Measurements from ENCODE around the gene PON2. TPM values are rescaled to one million over a fixed set of nuclear protein-coding genes. Genes with fewer than 3 reads are reported as not detected.
A peak's percentile ranks its signal among the peaks of the same experiment; 100 is the strongest.
"Not testable (repeated sequence)": the region's sequence is repeated elsewhere in the genome, so short reads cannot be mapped to it uniquely, and the experiment has no call there.

PON2 gene
- total RNA-seq, 1 donor from 2014 or later = 38.9 TPM

- intact Hi-C loops (cut with DNase I) = no loop called here
- ATAC-seq (ENCODE audit: poor library complexity) = peak; percentile 43
- DNase-seq = no peak
These were observed 13.6 kb downstream of the PON2 start for GRCh38 chr7:95421000-95421846.

GRCh38 chr7:95412075-95412474 lies 22.8 kb downstream of the PON2 start:
- no peak for ATAC-seq (ENCODE audit: poor library complexity)
- intact Hi-C loops (cut with DNase I) = no loop called here

GRCh38 chr7:95411666-95412065 lies 23.2 kb downstream of the PON2 start:
- no peak for ATAC-seq (ENCODE audit: poor library complexity)
- intact Hi-C loops (cut with DNase I) = no loop called here
- no peak for DNase-seq

More at GRCh38 chr7:95412075-95412474, 22.8 kb downstream of the PON2 start:
- DNase-seq = no peak

- no peak for ATAC-seq (ENCODE audit: poor library complexity)
- intact Hi-C loops (cut with DNase I) = no loop called here
- no peak for DNase-seq
These were observed 23.8 kb downstream of the PON2 start for GRCh38 chr7:95411036-95411435.

GRCh38 chr7:95407751-95408150 lies 27.1 kb downstream of the PON2 start:
- ATAC-seq (ENCODE audit: poor library complexity) (no peak), DNase-seq (no peak)
- intact Hi-C loops (cut with DNase I) = no loop called here

GRCh38 chr7:95405800-95406199 lies 29.0 kb downstream of the PON2 start:
- ATAC-seq (ENCODE audit: poor library complexity) (no peak), DNase-seq (no peak)
- intact Hi-C loops (cut with DNase I) = no loop called here

GRCh38 chr7:95405208-95405607 lies 29.6 kb downstream of the PON2 start:
- no peak for DNase-seq
- intact Hi-C loops (cut with DNase I) = no loop called here
- no peak for ATAC-seq (ENCODE audit: poor library complexity)

GRCh38 chr7:95404316-95404865 lies 30.4 kb downstream of the PON2 start:
- intact Hi-C loops (cut with DNase I) = no loop called here
- ATAC-seq (ENCODE audit: poor library complexity) = peak; percentile 61
- DNase-seq = peak; percentile 54

- intact Hi-C loops (cut with DNase I) = no loop called here
- DNase-seq (no peak), ATAC-seq (ENCODE audit: poor library complexity) (no peak)
These were observed 36.5 kb downstream of the PON2 start for GRCh38 chr7:95398155-95398940.

GRCh38 chr7:95397381-95397780 lies 37.4 kb downstream of the PON2 start:
- intact Hi-C loops (cut with DNase I) = no loop called here
- no peak for ATAC-seq (ENCODE audit: poor library complexity)
- no peak for DNase-seq

GRCh38 chr7:95396136-95397032 lies 38.4 kb downstream of the PON2 start, which contains the start of gene PON3:
Gene PON3, minus strand, starts transcription at chr7:95396375. Its CDS starts 25 bp downstream, at chr7:95396350.
- ATAC-seq (ENCODE audit: poor library complexity) = peak; percentile 71

GRCh38 chr7:95395755-95396135 lies 39.1 kb downstream of the PON2 start:
- ATAC-seq (ENCODE audit: poor library complexity) = no peak
- intact Hi-C loops (cut with DNase I) = no loop called here

More at GRCh38 chr7:95396136-95397032, 38.4 kb downstream of the PON2 start, which contains the start of gene PON3:
- DNase-seq = no peak
- intact Hi-C loops (cut with DNase I) = no loop called here

GRCh38 chr7:95394370-95394769 lies 40.5 kb downstream of the PON2 start:
- intact Hi-C loops (cut with DNase I) = no loop called here
- no peak for DNase-seq
- ATAC-seq (ENCODE audit: poor library complexity) = no peak

More at GRCh38 chr7:95395755-95396135, 39.1 kb downstream of the PON2 start:
- no peak for DNase-seq

- no peak for ATAC-seq (ENCODE audit: poor library complexity)
- intact Hi-C loops (cut with DNase I) = no loop called here
- DNase-seq = no peak
These were observed 43.1 kb downstream of the PON2 start for GRCh38 chr7:95391761-95392160.

- ATAC-seq (ENCODE audit: poor library complexity) (no peak), DNase-seq (no peak)
- intact Hi-C loops (cut with DNase I) = no loop called here
These were observed 45.3 kb downstream of the PON2 start for GRCh38 chr7:95389516-95389915.

- intact Hi-C loops (cut with DNase I) = loop anchor here (10.0 kb wide), 1 partner anchor 75 kb away; no protein-coding TSS in a partner anchor
- not testable (repeated sequence) for ATAC-seq (ENCODE audit: poor library complexity); DNase-seq
These were observed 55.4 kb downstream of the PON2 start for GRCh38 chr7:95379457-95379856.

- ATAC-seq (ENCODE audit: poor library complexity) (no peak), DNase-seq (no peak)
- intact Hi-C loops (cut with DNase I) = loop anchor here (10.0 kb wide), 1 partner anchor 78 kb away; no protein-coding TSS in a partner anchor
These were observed 58.0 kb downstream of the PON2 start for GRCh38 chr7:95376632-95377400.

All from Right ventricle myocardium superior (tissue), 1 donor.